Measurements from ENCODE around the gene GPR17.
A peak's percentile ranks its signal among the peaks of the same experiment; 100 is the strongest.

Gene GPR17

GRCh38 chr2:127629637-127630036 lies 16.3 kb upstream of the GPR17 start:
- no peak for DNase-seq
- Histone ChIP-seq H3K18ac (ENCODE audit: low read depth in 1 of 2, low read length in 2 of 2) (no peak overlapping the region), H3K27ac (ENCODE audit: low read length, poor library complexity, severe bottlenecking) (no peak overlapping the region), H2AK5ac (ENCODE audit: low read length, severe bottlenecking) (no peak overlapping the region), H2BK15ac (ENCODE audit: low read depth, poor library complexity, severe bottlenecking) (no peak overlapping the region), H2BK12ac (ENCODE audit: low read length in 2 of 2) (no peak overlapping the region), H2AFZ (ENCODE audit: low read depth, low read length) (no peak overlapping the region), H3K79me1 (replicated peaks; ENCODE audit: low read length, poor library complexity, severe bottlenecking) (no peaks in the 10 kb centered on the region), H3K4me1 (ENCODE audit: control insufficient read depth, insufficient read depth, low read depth, low read length) (peaks cover 1% of the 10 kb centered on the region), H4K91ac (ENCODE audit: low read length) (no peak overlapping the region), H4K8ac (ENCODE audit: low read length) (no peak overlapping the region), H3K4me2 (ENCODE audit: low read length, poor library complexity, severe bottlenecking) (no peak overlapping the region), H3K36me3 (ENCODE audit: control insufficient read depth in 1 of 2, insufficient read depth in 2 of 2, low read depth in 1 of 2, low read length in 2 of 2) (no peaks in the 10 kb centered on the region), H3K9me3 (ENCODE audit: control insufficient read depth, low read length) (no peaks in the 10 kb centered on the region), H3K4ac (ENCODE audit: low read depth in 1 of 2, low read length in 2 of 2) (no peak overlapping the region), H3K23ac (ENCODE audit: low read length in 2 of 2) (no peak overlapping the region), H2BK5ac (ENCODE audit: low read depth, low read length, poor library complexity, severe bottlenecking) (no peak overlapping the region), H3K14ac (ENCODE audit: low read length in 2 of 2) (no peak overlapping the region), H3K9ac (ENCODE audit: low read length) (no peak overlapping the region), H3K27me3 (ENCODE audit: control insufficient read depth in 1 of 2, insufficient read depth in 1 of 2, low read length in 2 of 2) (peaks cover 4 to 15% of the 10 kb centered on the region in 2 experiments), H2BK120ac (ENCODE audit: low read depth, low read length) (no peak overlapping the region), H3K4me3 (ENCODE audit: insufficient read depth in 1 of 2, low read depth in 1 of 2, low read length in 2 of 2) (no peak overlapping the region)
- 89% methylated on average over 9 of the region's 9 CpGs for whole genome bisulfite sequencing

GRCh38 chr2:127630096-127630863 lies 15.7 kb upstream of the GPR17 start:
- no peak overlapping the region for H3K23ac ChIP-seq (ENCODE audit: low read length in 2 of 2)
- 88% methylated on average over 10 of the region's 10 CpGs for WGBS
- no peak overlapping the region for H2AK5ac ChIP-seq (ENCODE audit: low read length, severe bottlenecking)
- no peak overlapping the region for H3K4me2 ChIP-seq (ENCODE audit: low read length, poor library complexity, severe bottlenecking)
- no peak overlapping the region for H3K18ac ChIP-seq (ENCODE audit: low read depth in 1 of 2, low read length in 2 of 2)
- H3K9ac ChIP-seq (ENCODE audit: low read length): no peak overlapping the region
- no peak for DNase-seq
- no peaks in the 10 kb centered on the region for H3K79me1 ChIP-seq (replicated peaks; ENCODE audit: low read length, poor library complexity, severe bottlenecking)
- no peak overlapping the region for H2AFZ ChIP-seq (ENCODE audit: low read depth, low read length)
- H3K4me1 ChIP-seq (ENCODE audit: control insufficient read depth, insufficient read depth, low read depth, low read length): peaks cover 6% of the 10 kb centered on the region
- no peak overlapping the region for H4K8ac ChIP-seq (ENCODE audit: low read length)
- no peaks in the 10 kb centered on the region for H3K9me3 ChIP-seq (ENCODE audit: control insufficient read depth, low read length)
- H2BK15ac ChIP-seq (ENCODE audit: low read depth, poor library complexity, severe bottlenecking): no peak overlapping the region
- H2BK5ac ChIP-seq (ENCODE audit: low read depth, low read length, poor library complexity, severe bottlenecking): no peak overlapping the region
- H3K36me3 ChIP-seq (ENCODE audit: control insufficient read depth in 1 of 2, insufficient read depth in 2 of 2, low read depth in 1 of 2, low read length in 2 of 2): no peaks in the 10 kb centered on the region
- no peak overlapping the region for H2BK12ac ChIP-seq (ENCODE audit: low read length in 2 of 2)
- peaks cover 4 to 12% of the 10 kb centered on the region in 2 experiments for H3K27me3 ChIP-seq (ENCODE audit: control insufficient read depth in 1 of 2, insufficient read depth in 1 of 2, low read length in 2 of 2)
- no peak overlapping the region for H3K4me3 ChIP-seq (ENCODE audit: insufficient read depth in 1 of 2, low read depth in 1 of 2, low read length in 2 of 2)
- no peak overlapping the region for H3K27ac ChIP-seq (ENCODE audit: low read length, poor library complexity, severe bottlenecking)
- peak overlapping the region; percentile 5 for H4K91ac ChIP-seq (ENCODE audit: low read length)
- no peak overlapping the region for H3K4ac ChIP-seq (ENCODE audit: low read depth in 1 of 2, low read length in 2 of 2)
- H2BK120ac ChIP-seq (ENCODE audit: low read depth, low read length): no peak overlapping the region
- no peak overlapping the region for H3K14ac ChIP-seq (ENCODE audit: low read length in 2 of 2)

- Histone ChIP-seq H2BK5ac (ENCODE audit: low read depth, low read length, poor library complexity, severe bottlenecking) (no peak overlapping the region), H2AK5ac (ENCODE audit: low read length, severe bottlenecking) (no peak overlapping the region), H4K8ac (ENCODE audit: low read length) (no peak overlapping the region), H3K14ac (ENCODE audit: low read length in 2 of 2) (no peak overlapping the region), H2BK12ac (ENCODE audit: low read length in 2 of 2) (no peak overlapping the region), H2BK15ac (ENCODE audit: low read depth, poor library complexity, severe bottlenecking) (no peak overlapping the region), H3K23ac (ENCODE audit: low read length in 2 of 2) (no peak overlapping the region), H4K91ac (ENCODE audit: low read length) (no peak overlapping the region), H2AFZ (ENCODE audit: low read depth, low read length) (no peak overlapping the region), H3K9me3 (ENCODE audit: control insufficient read depth, low read length) (no peaks in the 10 kb centered on the region), H3K4ac (ENCODE audit: low read depth in 1 of 2, low read length in 2 of 2) (no peak overlapping the region), H3K18ac (ENCODE audit: low read depth in 1 of 2, low read length in 2 of 2) (no peak overlapping the region), H3K27ac (ENCODE audit: low read length, poor library complexity, severe bottlenecking) (no peak overlapping the region), H3K36me3 (ENCODE audit: control insufficient read depth in 1 of 2, insufficient read depth in 2 of 2, low read depth in 1 of 2, low read length in 2 of 2) (no peaks in the 10 kb centered on the region), H3K9ac (ENCODE audit: low read length) (no peak overlapping the region), H3K4me3 (ENCODE audit: insufficient read depth in 1 of 2, low read depth in 1 of 2, low read length in 2 of 2) (no peak overlapping the region), H3K79me1 (replicated peaks; ENCODE audit: low read length, poor library complexity, severe bottlenecking) (no peaks in the 10 kb centered on the region), H3K4me2 (ENCODE audit: low read length, poor library complexity, severe bottlenecking) (no peak overlapping the region), H3K27me3 (ENCODE audit: control insufficient read depth in 1 of 2, insufficient read depth in 1 of 2, low read length in 2 of 2) (peaks cover 4 to 11% of the 10 kb centered on the region in 2 experiments), H2BK120ac (ENCODE audit: low read depth, low read length) (no peak overlapping the region), H3K4me1 (ENCODE audit: control insufficient read depth, insufficient read depth, low read depth, low read length) (peaks cover 6% of the 10 kb centered on the region)
- WGBS: 93% methylated on average over 25 of the region's 25 CpGs
- DNase-seq: no peak
Observed at GRCh38 chr2:127630864-127631540, 15.0 kb upstream of the GPR17 start.

- WGBS: 93% methylated on average over 16 of the region's 16 CpGs
- Histone ChIP-seq H3K79me1 (replicated peaks; ENCODE audit: low read length, poor library complexity, severe bottlenecking) (no peaks in the 10 kb centered on the region), H2BK5ac (ENCODE audit: low read depth, low read length, poor library complexity, severe bottlenecking) (no peak overlapping the region), H2BK12ac (ENCODE audit: low read length in 2 of 2) (no peak overlapping the region), H2AK5ac (ENCODE audit: low read length, severe bottlenecking) (no peak overlapping the region), H3K4me2 (ENCODE audit: low read length, poor library complexity, severe bottlenecking) (no peak overlapping the region), H3K9me3 (ENCODE audit: control insufficient read depth, low read length) (no peaks in the 10 kb centered on the region), H3K23ac (ENCODE audit: low read length in 2 of 2) (no peak overlapping the region), H3K36me3 (ENCODE audit: control insufficient read depth in 1 of 2, insufficient read depth in 2 of 2, low read depth in 1 of 2, low read length in 2 of 2) (no peaks in the 10 kb centered on the region), H3K27ac (ENCODE audit: low read length, poor library complexity, severe bottlenecking) (no peak overlapping the region), H3K4ac (ENCODE audit: low read depth in 1 of 2, low read length in 2 of 2) (no peak overlapping the region), H4K91ac (ENCODE audit: low read length) (no peak overlapping the region), H3K14ac (ENCODE audit: low read length in 2 of 2) (peak overlapping the region in 1 of 2 experiments; percentile 9), H3K27me3 (ENCODE audit: control insufficient read depth in 1 of 2, insufficient read depth in 1 of 2, low read length in 2 of 2) (peaks cover 4 to 8% of the 10 kb centered on the region in 2 experiments), H3K4me3 (ENCODE audit: insufficient read depth in 1 of 2, low read depth in 1 of 2, low read length in 2 of 2) (no peak overlapping the region), H3K9ac (ENCODE audit: low read length) (no peak overlapping the region), H2BK120ac (ENCODE audit: low read depth, low read length) (no peak overlapping the region), H3K4me1 (ENCODE audit: control insufficient read depth, insufficient read depth, low read depth, low read length) (peaks cover 8% of the 10 kb centered on the region), H2AFZ (ENCODE audit: low read depth, low read length) (no peak overlapping the region), H3K18ac (ENCODE audit: low read depth in 1 of 2, low read length in 2 of 2) (no peak overlapping the region), H2BK15ac (ENCODE audit: low read depth, poor library complexity, severe bottlenecking) (no peak overlapping the region), H4K8ac (ENCODE audit: low read length) (no peak overlapping the region)
- no peak for DNase-seq
Observed at GRCh38 chr2:127631541-127631996, 14.4 kb upstream of the GPR17 start.

Data from mesenchymal stem cell (in vitro differentiated cells and primary cell).